ENCODE measurements around the gene EMC9. TPM values are rescaled to one million over a fixed set of nuclear protein-coding genes. Genes with fewer than 3 reads are reported as not detected.

The EMC9 gene
- total and polyA plus RNA-seq, 4 donors, result 8.6 to 17.8 (median 13.4) TPM

GRCh38 chr14:24098927-24099813, 42.2 kb downstream of the EMC9 start:
- Histone ChIP-seq H3K27me3 (ENCODE audit: control insufficient read depth in 4 of 4, insufficient read depth in 4 of 4, low read length in 3 of 4) (no peaks in the 10 kb centered on the region), H3K4me1 (ENCODE audit: control insufficient read depth in 4 of 4, insufficient read depth in 4 of 4, low read length in 3 of 4) (peaks cover 6 to 80% (median 58%) of the 10 kb centered on the region in 4 donors), H3K27ac (ENCODE audit: low read depth in 1 of 2, low read length in 2 of 2) (no peak overlapping the region)

DNA sequence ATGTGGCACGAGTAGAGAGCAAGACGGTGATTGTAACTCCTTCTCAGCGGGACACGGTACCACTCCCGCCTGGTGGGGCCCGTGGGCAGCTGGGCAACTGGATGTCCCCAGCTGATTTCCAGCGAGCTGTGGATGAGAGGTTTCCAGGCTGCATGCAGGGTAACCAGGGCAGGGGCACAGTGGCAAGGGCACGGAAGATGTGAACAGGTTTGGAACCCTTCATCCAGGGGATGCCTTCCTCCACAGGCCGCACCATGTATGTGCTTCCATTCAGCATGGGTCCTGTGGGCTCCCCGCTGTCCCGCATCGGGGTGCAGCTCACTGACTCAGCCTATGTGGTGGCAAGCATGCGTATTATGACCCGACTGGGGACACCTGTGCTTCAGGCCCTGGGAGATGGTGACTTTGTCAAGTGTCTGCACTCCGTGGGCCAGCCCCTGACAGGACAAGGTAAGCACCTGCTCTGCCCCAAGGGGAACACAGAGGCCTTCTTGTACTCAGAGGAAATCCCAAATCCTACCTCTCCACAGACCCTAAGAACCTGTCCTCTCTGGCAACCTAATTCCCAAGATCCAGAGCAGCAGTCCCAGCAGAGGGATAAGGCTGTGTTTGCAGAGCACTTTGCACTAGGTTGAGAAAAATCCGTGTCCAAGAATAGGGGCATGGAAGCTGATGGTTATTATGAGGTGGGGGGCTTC, 43.0 kb downstream of the EMC9 start:
- peaks cover 9 to 78% (median 55%) of the 10 kb centered on the region in 4 donors for H3K4me1 ChIP-seq (ENCODE audit: control insufficient read depth in 4 of 4, insufficient read depth in 4 of 4, low read length in 3 of 4)
- H3K27me3 ChIP-seq (ENCODE audit: control insufficient read depth in 4 of 4, insufficient read depth in 4 of 4, low read length in 3 of 4), result no peaks in the 10 kb centered on the region
- H3K36me3 ChIP-seq (ENCODE audit: control insufficient read depth in 4 of 4, insufficient read depth in 3 of 4, low read depth in 1 of 4, low read length in 3 of 4), result peaks cover 13 to 30% (median 22%) of the 10 kb centered on the region in 4 donors
- TF ChIP-seq HNF4G (IDR thresholded peaks at IDR 0.05), result no peak
- DNase-seq (ENCODE audit: low spot score), result no peak
- H3K27ac ChIP-seq (ENCODE audit: low read depth in 1 of 2, low read length in 2 of 2), result no peak overlapping the region
- WGBS, result 95% methylated on average over 16 of the region's 16 CpGs
- no peak overlapping the region for H3K9ac ChIP-seq (ENCODE audit: low read depth in 1 of 2, low read length in 2 of 2)
- no peaks in the 10 kb centered on the region for H3K9me3 ChIP-seq (ENCODE audit: control insufficient read depth in 4 of 4, low read length in 3 of 4)
- H3K4me3 ChIP-seq (ENCODE audit: low read depth in 1 of 3, low read length in 3 of 3), result no peak overlapping the region

More at GRCh38 chr14:24098927-24099813, 42.2 kb downstream of the EMC9 start:
- H3K4me3 ChIP-seq (ENCODE audit: low read depth in 1 of 3, low read length in 3 of 3), result no peak overlapping the region
- no peak for DNase-seq (ENCODE audit: low spot score)
- H3K9me3 ChIP-seq (ENCODE audit: control insufficient read depth in 4 of 4, low read length in 3 of 4), result no peaks in the 10 kb centered on the region
- 61% methylated on average over 17 of the region's 17 CpGs for WGBS
- H3K9ac ChIP-seq (ENCODE audit: low read depth in 1 of 2, low read length in 2 of 2), result no peak overlapping the region
- TF ChIP-seq, protein P1, sequence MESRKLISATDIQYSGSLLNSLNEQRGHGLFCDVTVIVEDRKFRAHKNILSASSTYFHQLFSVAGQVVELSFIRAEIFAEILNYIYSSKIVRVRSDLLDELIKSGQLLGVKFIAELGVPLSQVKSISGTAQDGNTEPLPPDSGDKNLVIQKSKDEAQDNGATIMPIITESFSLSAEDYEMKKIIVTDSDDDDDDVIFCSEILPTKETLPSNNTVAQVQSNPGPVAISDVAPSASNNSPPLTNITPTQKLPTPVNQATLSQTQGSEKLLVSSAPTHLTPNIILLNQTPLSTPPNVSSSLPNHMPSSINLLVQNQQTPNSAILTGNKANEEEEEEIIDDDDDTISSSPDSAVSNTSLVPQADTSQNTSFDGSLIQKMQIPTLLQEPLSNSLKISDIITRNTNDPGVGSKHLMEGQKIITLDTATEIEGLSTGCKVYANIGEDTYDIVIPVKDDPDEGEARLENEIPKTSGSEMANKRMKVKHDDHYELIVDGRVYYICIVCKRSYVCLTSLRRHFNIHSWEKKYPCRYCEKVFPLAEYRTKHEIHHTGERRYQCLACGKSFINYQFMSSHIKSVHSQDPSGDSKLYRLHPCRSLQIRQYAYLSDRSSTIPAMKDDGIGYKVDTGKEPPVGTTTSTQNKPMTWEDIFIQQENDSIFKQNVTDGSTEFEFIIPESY (IDR thresholded peaks at IDR 0.05), result no peak
- no peak for TF ChIP-seq NR2F2 (IDR thresholded peaks at IDR 0.05)
- H3K36me3 ChIP-seq (ENCODE audit: control insufficient read depth in 4 of 4, insufficient read depth in 3 of 4, low read depth in 1 of 4, low read length in 3 of 4), result peaks cover 13 to 36% (median 24%) of the 10 kb centered on the region in 4 donors

DNA sequence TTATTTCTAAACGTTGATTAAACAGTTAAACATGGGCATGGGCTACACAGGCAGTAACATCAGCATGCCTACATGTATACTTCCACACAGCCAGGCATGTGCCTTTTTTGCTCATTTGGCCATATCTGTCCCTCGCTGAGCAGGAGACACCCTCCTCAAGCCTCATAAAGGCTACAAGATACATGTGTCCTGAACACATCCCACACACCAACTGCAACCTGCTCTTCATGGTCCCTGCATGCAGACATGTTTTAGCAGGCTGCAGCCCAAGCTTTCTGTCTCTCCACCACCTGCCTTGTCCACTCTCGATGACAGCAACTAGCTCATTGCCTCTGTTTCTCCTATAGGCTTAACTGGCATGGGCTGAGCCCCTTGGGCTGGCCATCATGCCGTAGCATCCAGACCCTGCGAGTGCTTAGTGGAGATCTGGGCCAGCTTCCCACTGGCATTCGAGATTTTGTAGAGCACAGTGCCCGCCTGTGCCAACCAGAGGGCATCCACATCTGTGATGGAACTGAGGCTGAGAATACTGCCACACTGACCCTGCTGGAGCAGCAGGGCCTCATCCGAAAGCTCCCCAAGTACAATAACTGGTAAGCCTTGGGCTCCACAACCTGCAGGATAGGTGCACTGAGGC, 44.7 kb downstream of the EMC9 start:
- Histone ChIP-seq H3K4me1 (ENCODE audit: control insufficient read depth in 4 of 4, insufficient read depth in 4 of 4, low read length in 3 of 4) (peaks cover 13 to 81% (median 59%) of the 10 kb centered on the region in 4 donors), H3K36me3 (ENCODE audit: control insufficient read depth in 4 of 4, insufficient read depth in 3 of 4, low read depth in 1 of 4, low read length in 3 of 4) (peaks cover 13 to 23% (median 18%) of the 10 kb centered on the region in 4 donors), H3K27me3 (ENCODE audit: control insufficient read depth in 4 of 4, insufficient read depth in 4 of 4, low read length in 3 of 4) (no peaks in the 10 kb centered on the region), H3K9me3 (ENCODE audit: control insufficient read depth in 4 of 4, low read length in 3 of 4) (no peaks in the 10 kb centered on the region), H3K9ac (ENCODE audit: low read depth in 1 of 2, low read length in 2 of 2) (no peak overlapping the region), H3K4me3 (ENCODE audit: low read depth in 1 of 3, low read length in 3 of 3) (no peak overlapping the region), H3K27ac (ENCODE audit: low read depth in 1 of 2, low read length in 2 of 2) (no peak overlapping the region)
- DNase-seq (ENCODE audit: low spot score), result no peak
- no peak for TF ChIP-seq JUND (IDR thresholded peaks at IDR 0.05)
- TF ChIP-seq HNF4A (conservative IDR thresholded peaks at IDR 0.05), result no peak
- no peak for TF ChIP-seq SP1 (IDR thresholded peaks at IDR 0.05)
- TF ChIP-seq REST (IDR thresholded peaks at IDR 0.05), result no peak
- no peak for TF ChIP-seq RXRA (IDR thresholded peaks at IDR 0.05)
- no peak for TF ChIP-seq HNF4G (IDR thresholded peaks at IDR 0.05)
- TF ChIP-seq FOXA1 (IDR thresholded peaks at IDR 0.05), result no peak
- TF ChIP-seq EGR1 (IDR thresholded peaks at IDR 0.05; ENCODE audit: low read depth in 2 of 2), result no peak
- TF ChIP-seq, protein P2, sequence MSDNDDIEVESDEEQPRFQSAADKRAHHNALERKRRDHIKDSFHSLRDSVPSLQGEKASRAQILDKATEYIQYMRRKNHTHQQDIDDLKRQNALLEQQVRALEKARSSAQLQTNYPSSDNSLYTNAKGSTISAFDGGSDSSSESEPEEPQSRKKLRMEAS (IDR thresholded peaks at IDR 0.05), result no peak
- no peak for TF ChIP-seq FOXA2 (IDR thresholded peaks at IDR 0.05)
- TF ChIP-seq RAD21 (IDR thresholded peaks at IDR 0.05), result no peak
- TF ChIP-seq TAF1 (conservative IDR thresholded peaks at IDR 0.05), result no peak
- WGBS, result 79% methylated on average over 8 of the region's 8 CpGs

All from liver (tissue), 9 donors.